Panc1 (cell line): Measurements from ENCODE around the gene IVNS1ABP.

Experiments used
- CTCF ChIP-seq: fragments of 450-650 bp; IDR thresholded peaks from 2 replicates; pipeline ENCODE4 v1.5.1; 2017; ENCODE audit warnings: mild to moderate bottlenecking
- POLR2AphosphoS5 ChIP-seq: IDR thresholded peaks from 2 replicates; pipeline ENCODE4 v1.6.1; 2012; ENCODE audit warnings: mild to moderate bottlenecking, low read depth, low read length, moderate library complexity

GRCh38 chr1:185343306-185343705 is 26.3 kb upstream of the IVNS1ABP start:
- no peak for TF ChIP-seq CTCF
- TF ChIP-seq POLR2AphosphoS5 = no peak
